NCI-H345 treated with DMSO at 0.1 percent for 48 hours (cell line): ENCODE results near the gene FAM13A.
"Not testable (repeated sequence)": the region's sequence is repeated elsewhere in the genome, so short reads cannot be mapped to it uniquely, and the experiment has no call there.

Source experiments
- DNase-seq: peaks from one replicate; lab custom pipeline; 2025; ENCODE audit not compliant: unreplicated experiment; lab: John Stamatoyannopoulos, UW

The FAM13A gene

GRCh38 chr4:88908003-88908402 is 149.0 kb downstream of the FAM13A start:
- DNase-seq = no peak

GRCh38 chr4:88907478-88907877 is 149.5 kb downstream of the FAM13A start:
- DNase-seq = no peak

DNA sequence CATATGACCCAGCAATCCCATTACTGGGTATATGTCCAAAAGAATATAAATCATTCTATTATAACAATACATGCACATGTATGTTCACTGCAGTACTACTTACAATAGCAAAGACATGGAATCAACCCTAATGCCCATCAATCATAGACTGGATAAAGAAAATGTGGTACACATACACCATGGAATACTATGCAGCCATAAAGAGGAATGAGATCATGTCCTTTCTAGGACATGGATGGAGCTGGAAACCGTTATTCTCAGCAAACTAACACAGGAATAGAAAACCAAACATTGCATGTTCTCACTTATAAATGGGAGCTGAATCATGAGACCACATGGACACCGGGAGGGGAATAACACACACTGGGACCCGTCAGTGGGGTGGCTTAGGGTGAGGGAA is 152.7 kb downstream of the FAM13A start:
- DNase-seq = not testable (repeated sequence)

- no peak for DNase-seq
Measured at GRCh38 chr4:88900432-88900831, 156.6 kb downstream of the FAM13A start.

- no peak for DNase-seq
Measured at GRCh38 chr4:88897752-88898151, 159.2 kb downstream of the FAM13A start.

DNA sequence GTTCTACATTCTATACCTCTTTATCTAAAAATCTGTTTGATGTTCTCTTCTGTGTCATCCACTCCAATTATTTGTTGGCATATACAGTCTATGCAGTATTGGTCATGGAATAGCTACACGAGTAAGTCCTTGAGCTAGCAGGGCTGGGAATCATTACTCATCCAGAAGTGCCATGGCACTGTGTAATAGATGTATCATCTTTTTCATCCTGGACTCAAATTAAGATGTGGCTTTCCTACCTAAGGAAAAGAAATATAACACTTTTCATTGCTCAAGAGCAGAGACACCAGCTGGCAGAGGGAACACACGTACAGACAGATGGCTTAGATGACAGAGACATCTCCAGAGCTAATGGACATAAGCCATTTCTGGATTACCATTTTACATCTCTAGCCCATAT is 159.8 kb downstream of the FAM13A start:
- DNase-seq = no peak

GRCh38 chr4:88893961-88894360 is 163.0 kb downstream of the FAM13A start:
- no peak for DNase-seq

DNA sequence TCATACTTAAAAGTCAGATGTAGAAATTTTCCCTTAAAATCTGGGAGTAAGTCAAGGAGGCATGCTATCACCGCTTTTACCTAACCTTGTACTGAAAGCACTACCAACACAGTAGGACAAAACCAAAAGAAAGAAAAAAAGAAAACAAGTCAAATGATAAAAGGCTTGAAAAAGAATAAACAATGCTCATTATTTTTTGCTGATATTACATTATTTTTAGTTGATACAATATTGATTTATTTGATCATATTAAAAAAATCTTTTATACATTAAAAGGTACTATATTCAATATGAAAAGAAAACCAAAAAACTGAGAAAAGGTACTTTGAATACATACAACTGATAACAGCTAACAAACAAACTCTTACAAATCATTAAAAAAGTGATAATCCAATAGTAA is 164.3 kb downstream of the FAM13A start:
- DNase-seq = no peak

DNA sequence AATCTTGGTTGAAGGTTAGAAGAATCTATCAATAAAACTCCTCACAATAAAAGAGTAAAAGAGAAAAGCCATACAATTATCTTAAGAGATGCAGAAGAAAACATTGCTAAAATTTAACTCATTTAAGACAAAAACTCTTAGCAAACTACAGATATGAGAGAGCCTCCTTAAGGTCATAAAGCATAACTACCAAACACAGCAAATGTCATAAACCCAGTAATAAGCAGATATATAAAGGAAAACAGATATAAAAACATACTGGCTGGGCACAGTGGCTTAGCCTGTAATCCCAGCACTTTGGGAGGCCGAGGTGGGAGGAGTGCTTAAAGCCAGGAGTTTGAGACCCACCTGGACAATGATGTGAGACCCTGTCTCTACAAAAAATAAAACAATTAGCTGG is 165.3 kb downstream of the FAM13A start:
- DNase-seq = no peak

DNA sequence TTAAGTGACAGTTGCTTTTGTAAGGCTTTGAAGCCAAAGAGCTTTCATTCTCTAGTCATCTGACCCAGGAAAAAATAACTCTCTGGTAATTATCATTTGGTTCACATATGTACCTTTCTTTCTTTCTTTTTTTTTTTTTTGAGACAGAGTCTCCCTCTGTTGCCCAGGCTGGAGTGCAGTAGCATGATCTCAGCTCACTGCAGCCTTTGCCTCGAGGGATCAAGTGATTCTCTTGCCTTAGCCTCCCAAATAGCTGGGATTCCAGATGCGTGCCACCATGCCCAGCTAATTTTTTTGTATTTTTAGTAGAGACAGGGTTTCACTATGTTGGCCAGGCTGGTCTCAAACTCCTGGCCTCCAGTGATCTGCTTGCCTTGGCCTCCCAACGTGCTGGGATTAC is 169.6 kb downstream of the FAM13A start:
- not testable (repeated sequence) for DNase-seq

GRCh38 chr4:88881227-88881569 is 175.8 kb downstream of the FAM13A start:
- no peak for DNase-seq

GRCh38 chr4:88880501-88881226 is 176.3 kb downstream of the FAM13A start:
- no peak for DNase-seq

GRCh38 chr4:88879991-88880390 is 177.0 kb downstream of the FAM13A start:
- DNase-seq = no peak

- DNase-seq = no peak
Measured at GRCh38 chr4:88878642-88879041, 178.3 kb downstream of the FAM13A start.

DNA sequence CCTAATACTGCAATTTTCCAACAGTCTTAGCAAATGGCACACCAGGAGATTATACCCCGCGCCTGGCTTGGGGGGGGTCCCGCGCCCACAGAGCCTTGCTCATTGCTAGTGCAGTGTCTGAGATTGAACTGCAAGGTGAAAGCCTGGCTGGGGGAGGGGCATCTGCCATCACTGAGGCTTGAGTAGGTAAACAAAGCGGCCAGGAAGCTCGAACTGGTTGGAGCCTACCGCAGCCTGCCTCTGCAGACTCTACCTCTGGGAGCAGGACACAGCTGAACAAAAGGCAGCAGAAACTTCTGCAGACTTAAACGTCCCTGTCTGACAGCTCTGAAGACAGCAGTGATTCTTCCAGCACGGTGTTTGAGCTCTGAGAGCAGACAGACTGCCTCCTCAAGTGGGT is 186.6 kb downstream of the FAM13A start:
- DNase-seq = no peak

GRCh38 chr4:88868510-88868909 is 188.5 kb downstream of the FAM13A start:
- DNase-seq = no peak

DNA sequence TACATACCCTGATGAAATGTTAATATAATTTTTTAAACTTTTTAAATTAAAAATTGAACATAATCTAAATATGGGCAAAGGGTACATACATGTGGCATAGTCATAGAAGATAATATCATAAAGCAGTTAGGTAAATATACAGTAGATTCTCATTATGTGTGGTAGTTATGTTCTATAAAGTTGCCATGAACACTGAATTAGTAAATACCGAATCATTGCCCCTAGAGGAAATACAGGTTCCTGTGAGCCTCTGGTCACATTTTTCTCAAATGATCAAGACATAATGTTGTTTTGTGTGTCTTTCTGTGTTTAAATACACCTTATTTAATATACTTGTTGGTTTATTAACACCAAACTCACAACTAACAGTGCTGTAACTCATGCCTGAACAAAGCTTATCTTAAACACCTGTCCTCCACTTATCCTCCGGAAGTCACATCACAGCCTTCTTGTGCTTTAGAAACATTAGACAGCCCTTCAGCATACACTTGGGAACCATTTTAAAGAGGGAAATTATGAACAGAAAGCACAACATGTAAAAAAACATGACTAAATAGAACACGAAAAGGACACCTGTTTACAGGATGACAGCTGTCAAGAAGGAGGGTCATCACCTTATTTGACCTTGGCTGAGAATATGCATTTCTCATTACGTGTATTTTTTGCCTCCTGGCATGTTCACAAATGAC is 190.0 kb downstream of the FAM13A start:
- no peak for DNase-seq

DNA sequence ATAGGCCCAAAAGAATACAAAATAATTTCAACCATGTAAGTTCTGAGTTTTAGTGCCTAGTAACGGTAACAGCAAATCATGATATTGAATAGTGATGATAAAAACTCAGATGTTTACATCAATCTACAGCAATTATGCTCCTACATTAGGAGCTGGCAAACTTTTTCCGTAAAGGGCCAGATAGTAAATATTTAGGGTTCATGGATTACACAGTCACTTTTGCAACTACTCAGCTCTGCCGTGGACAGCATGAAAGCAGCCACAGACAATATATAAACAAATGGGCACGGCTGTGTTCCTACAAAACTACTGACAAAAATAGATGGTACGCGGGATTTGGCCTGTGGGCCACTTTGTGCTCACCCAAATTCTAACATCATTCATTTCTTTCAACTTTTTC is 191.5 kb downstream of the FAM13A start:
- DNase-seq = no peak

GRCh38 chr4:88865046-88865445 is 191.9 kb downstream of the FAM13A start:
- DNase-seq = no peak

GRCh38 chr4:88860586-88860985 is 196.4 kb downstream of the FAM13A start:
- DNase-seq = no peak

DNA sequence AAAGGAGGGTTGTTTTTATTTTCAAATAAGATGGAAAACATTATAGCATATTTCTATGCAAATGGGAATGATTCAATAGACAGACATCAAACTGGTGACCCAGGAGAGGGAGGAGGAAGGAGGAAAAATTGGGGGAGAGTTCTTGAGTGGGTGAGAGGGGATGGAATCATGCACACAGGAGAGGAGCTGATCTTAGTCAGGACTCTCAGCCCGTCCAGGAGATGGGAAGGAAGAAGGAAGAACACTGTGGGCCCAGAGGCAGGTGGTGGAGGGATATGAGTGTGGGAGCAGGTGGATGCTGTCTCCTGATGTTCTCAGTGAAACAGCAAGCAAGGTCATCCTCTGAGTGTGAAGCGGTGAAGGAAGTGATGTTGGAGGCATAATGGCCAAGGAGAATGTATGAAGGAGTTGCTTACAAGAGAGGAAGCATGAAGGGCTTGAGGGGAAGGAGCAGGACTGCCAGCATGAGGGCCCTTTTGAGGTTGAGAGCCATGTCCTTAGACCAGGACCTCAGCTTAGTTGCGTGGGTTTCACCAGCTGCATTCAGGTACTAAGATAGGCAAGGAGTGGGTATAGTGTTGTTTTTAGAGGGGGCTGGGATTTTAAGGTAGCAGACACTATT is 197.7 kb downstream of the FAM13A start:
- no peak for DNase-seq

- DNase-seq = no peak
Measured at GRCh38 chr4:88858752-88859151, 198.2 kb downstream of the FAM13A start.
